Measurements from ENCODE around the gene PBX1. TPM values are rescaled to one million over a fixed set of nuclear protein-coding genes. Genes with fewer than 3 reads are reported as not detected.
"Not testable (repeated sequence)": the region's sequence is repeated elsewhere in the genome, so short reads cannot be mapped to it uniquely, and the experiment has no call there.

Gene PBX1
- total RNA-seq, 1 donor from 2014 or later, result 37.4 TPM

- H3K9me3 ChIP-seq, result no peaks in the 10 kb centered on the region
- TF ChIP-seq, protein P1, sequence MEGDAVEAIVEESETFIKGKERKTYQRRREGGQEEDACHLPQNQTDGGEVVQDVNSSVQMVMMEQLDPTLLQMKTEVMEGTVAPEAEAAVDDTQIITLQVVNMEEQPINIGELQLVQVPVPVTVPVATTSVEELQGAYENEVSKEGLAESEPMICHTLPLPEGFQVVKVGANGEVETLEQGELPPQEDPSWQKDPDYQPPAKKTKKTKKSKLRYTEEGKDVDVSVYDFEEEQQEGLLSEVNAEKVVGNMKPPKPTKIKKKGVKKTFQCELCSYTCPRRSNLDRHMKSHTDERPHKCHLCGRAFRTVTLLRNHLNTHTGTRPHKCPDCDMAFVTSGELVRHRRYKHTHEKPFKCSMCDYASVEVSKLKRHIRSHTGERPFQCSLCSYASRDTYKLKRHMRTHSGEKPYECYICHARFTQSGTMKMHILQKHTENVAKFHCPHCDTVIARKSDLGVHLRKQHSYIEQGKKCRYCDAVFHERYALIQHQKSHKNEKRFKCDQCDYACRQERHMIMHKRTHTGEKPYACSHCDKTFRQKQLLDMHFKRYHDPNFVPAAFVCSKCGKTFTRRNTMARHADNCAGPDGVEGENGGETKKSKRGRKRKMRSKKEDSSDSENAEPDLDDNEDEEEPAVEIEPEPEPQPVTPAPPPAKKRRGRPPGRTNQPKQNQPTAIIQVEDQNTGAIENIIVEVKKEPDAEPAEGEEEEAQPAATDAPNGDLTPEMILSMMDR (IDR thresholded peaks at IDR 0.05), result no peak
- DNase-seq (ENCODE audit: low spot score in 2 of 2), result no peak
- H3K4me1 ChIP-seq, result peaks cover 0 to 12% of the 10 kb centered on the region in 2 donors
- no peak overlapping the region for H3K27ac ChIP-seq
- H3K27me3 ChIP-seq, result no peaks in the 10 kb centered on the region
- H3K4me3 ChIP-seq, result no peak overlapping the region
- intact Hi-C loops (cut with DNase I), result no loop called here
- H3K36me3 ChIP-seq, result no peaks in the 10 kb centered on the region
Measured at GRCh38 chr1:164650531-164650930, 91.5 kb downstream of the PBX1 start.

DNA sequence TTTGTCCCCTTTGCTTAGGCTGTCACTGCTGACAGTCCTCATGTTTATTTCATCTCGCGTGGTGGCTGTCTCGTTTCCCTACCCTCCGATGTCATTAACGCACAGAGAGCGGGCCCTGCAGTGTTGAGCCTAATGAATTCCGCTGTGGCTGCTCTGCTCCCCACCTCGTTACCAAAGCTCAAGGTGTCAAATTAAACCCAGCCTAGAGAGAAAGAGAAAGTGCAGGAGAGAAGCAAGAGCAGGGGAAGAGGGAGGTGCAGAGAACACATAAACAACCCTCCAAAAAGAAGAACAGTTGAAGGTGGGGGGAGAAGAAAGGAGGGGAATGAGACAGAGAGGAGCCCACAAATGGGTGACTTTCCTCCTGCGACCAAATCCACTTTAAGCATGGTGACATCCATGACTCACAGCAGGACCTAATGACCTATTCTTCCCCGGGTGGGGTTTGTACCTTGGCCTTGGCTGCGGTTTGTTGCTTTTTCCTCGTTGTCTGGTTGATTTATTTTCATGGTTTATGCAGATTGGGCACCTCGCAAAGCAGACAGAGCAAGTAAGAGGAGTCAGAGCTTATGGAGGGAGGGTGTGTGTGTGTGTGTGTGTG is 92.5 kb downstream of the PBX1 start:
- Histone ChIP-seq H3K27me3 (no peaks in the 10 kb centered on the region), H3K4me1 (peaks cover 0 to 12% of the 10 kb centered on the region in 2 donors), H3K27ac (no peak overlapping the region), H3K4me3 (no peak overlapping the region), H3K36me3 (no peaks in the 10 kb centered on the region), H3K9me3 (no peaks in the 10 kb centered on the region)
- intact Hi-C loops (cut with DNase I), result no loop called here
- TF ChIP-seq, protein P1 (IDR thresholded peaks at IDR 0.05), result no peak
- no peak for DNase-seq (ENCODE audit: low spot score in 2 of 2)

DNA sequence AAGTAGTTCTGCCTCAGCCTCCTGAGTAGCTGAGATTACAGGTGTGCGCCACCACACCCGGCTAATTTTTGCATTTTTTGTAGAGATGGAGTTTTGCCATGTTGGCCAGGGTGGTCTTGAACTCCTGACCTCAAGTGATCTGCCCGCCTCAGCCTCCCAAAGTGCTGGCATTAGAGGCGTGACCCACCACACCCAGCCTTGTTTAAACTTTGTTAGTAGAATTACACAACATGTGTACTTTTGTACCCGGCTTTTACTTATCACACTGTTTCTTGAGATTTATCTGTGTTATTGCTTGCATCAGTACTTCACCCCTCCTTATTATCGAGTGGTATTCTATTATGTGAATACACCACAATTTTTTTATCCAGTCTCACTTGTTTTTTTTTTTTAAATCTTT is 94.0 kb downstream of the PBX1 start:
- H3K9me3 ChIP-seq; H3K27ac ChIP-seq; H3K4me3 ChIP-seq; intact Hi-C loops (cut with DNase I); H3K4me1 ChIP-seq; H3K27me3 ChIP-seq; H3K36me3 ChIP-seq; DNase-seq (ENCODE audit: low spot score in 2 of 2): not testable (repeated sequence)

GRCh38 chr1:164653705-164654104 is 94.7 kb downstream of the PBX1 start:
- DNase-seq (ENCODE audit: low spot score in 2 of 2), result no peak
- Histone ChIP-seq H3K4me1 (peaks cover 0 to 5% of the 10 kb centered on the region in 2 donors), H3K9me3 (no peaks in the 10 kb centered on the region), H3K27ac (no peak overlapping the region), H3K4me3 (no peak overlapping the region), H3K27me3 (no peaks in the 10 kb centered on the region), H3K36me3 (no peaks in the 10 kb centered on the region)
- intact Hi-C loops (cut with DNase I), result no loop called here
- TF ChIP-seq, protein P1 (IDR thresholded peaks at IDR 0.05), result no peak

- TF ChIP-seq, protein P1 (IDR thresholded peaks at IDR 0.05), result no peak
- intact Hi-C loops (cut with DNase I), result no loop called here
- H3K4me1 ChIP-seq, result peaks cover 0 to 5% of the 10 kb centered on the region in 2 donors
- H3K36me3 ChIP-seq, result no peaks in the 10 kb centered on the region
- no peak overlapping the region for H3K27ac ChIP-seq
- H3K9me3 ChIP-seq, result no peaks in the 10 kb centered on the region
- DNase-seq (ENCODE audit: low spot score in 2 of 2), result no peak
- H3K4me3 ChIP-seq, result no peak overlapping the region
- H3K27me3 ChIP-seq, result no peaks in the 10 kb centered on the region
Measured at GRCh38 chr1:164654200-164654599, 95.2 kb downstream of the PBX1 start.

- TF ChIP-seq, protein P1 (IDR thresholded peaks at IDR 0.05), result no peak
- Histone ChIP-seq H3K27ac (no peak overlapping the region), H3K36me3 (no peaks in the 10 kb centered on the region), H3K27me3 (no peaks in the 10 kb centered on the region), H3K4me1 (peaks cover 0 to 6% of the 10 kb centered on the region in 2 donors), H3K9me3 (no peaks in the 10 kb centered on the region), H3K4me3 (no peak overlapping the region)
- DNase-seq (ENCODE audit: low spot score in 2 of 2), result no peak
- intact Hi-C loops (cut with DNase I), result no loop called here
Measured at GRCh38 chr1:164658864-164659263, 99.9 kb downstream of the PBX1 start.

All from ascending aorta (tissue), 2 donors.